PC-3 (cell line): Measurements from ENCODE around the gene ZNF189. TPM values are rescaled to one million over a fixed set of nuclear protein-coding genes. Genes with fewer than 3 reads are reported as not detected.

Experiments
- ATAC-seq: fragments of 200-7000 bp; cut with Tn5 transposase; 2 replicates; pipeline ENCODE4 v1.9.1; 2020; ENCODE audit warnings: mild to moderate bottlenecking, moderate library complexity
- BruUV-seq: library from RNA; stranded (reverse); fragments of 400-500 nt; replicated peaks from 2 replicates; lab custom pipeline; 2021; lab: Mats Ljungman, UMichigan
- CTCF ChIA-PET: fragments of 300-600 bp; sonication (Branson Sonifier 250); formaldehyde crosslinking; loops from one replicate; lab custom pipeline; 2022; ENCODE audit warnings: antibody characterized with exemption; lab: Charles Lee
- POLR2A ChIA-PET: fragments of 300-600 bp; sonication (Branson Sonifier 250); formaldehyde crosslinking; loops from one replicate; lab custom pipeline; 2022; ENCODE audit warnings: antibody characterized with exemption; ENCODE audit not compliant: unreplicated experiment; lab: Charles Lee
- DNase-seq: peaks from one replicate; pipeline ENCODE4 v3.0.0-alpha.2; 2015
- H2AFZ ChIP-seq: fragments of 300-600 bp; sonication (generic); 2 replicates; pipeline ENCODE4 v1.6.0; 2016; ENCODE audit warnings: antibody characterized with exemption, low read length
- H3F3A ChIP-seq: fragments of 300-600 bp; sonication (generic); one replicate; pipeline ENCODE4 v1.6.0; 2017; ENCODE audit warnings: antibody characterized with exemption, low read length, control low read depth, mild to moderate bottlenecking; ENCODE audit not compliant: unreplicated experiment
- H3K27ac ChIP-seq: fragments of 300-600 bp; sonication (generic); 2 replicates; pipeline ENCODE4 v1.5.1; 2016; ENCODE audit warnings: mild to moderate bottlenecking, low read length
- H3K27me3 ChIP-seq: fragments of 300-600 bp; sonication (generic); 2 replicates; pipeline ENCODE4 v1.6.1; 2016; ENCODE audit warnings: low read length, mixed read lengths
- H3K36me3 ChIP-seq: fragments of 300-600 bp; sonication (generic); 2 replicates; pipeline ENCODE4 v1.6.1; 2016; ENCODE audit warnings: low read depth, mixed run types, low read length, mixed read lengths
- H3K4me1 ChIP-seq: fragments of 300-600 bp; sonication (generic); 2 replicates; pipeline ENCODE4 v1.5.1; 2016; ENCODE audit warnings: low read length; ENCODE audit not compliant: insufficient read depth
- H3K4me2 ChIP-seq: fragments of 300-600 bp; sonication (generic); 2 replicates; pipeline ENCODE4 v1.6.0; 2016; ENCODE audit warnings: low read length
- H3K4me3 ChIP-seq: fragments of 300-600 bp; sonication (generic); 2 replicates; pipeline ENCODE4 v1.5.1; 2016; ENCODE audit warnings: mild to moderate bottlenecking, low read length, mixed read lengths
- H3K79me2 ChIP-seq: fragments of 300-600 bp; sonication (generic); 2 replicates; pipeline ENCODE4 v1.6.1; 2017; ENCODE audit warnings: low read length, mixed read lengths
- H3K9ac ChIP-seq: fragments of 300-600 bp; sonication (generic); 2 replicates; pipeline ENCODE4 v1.6.0; 2016; ENCODE audit warnings: mild to moderate bottlenecking, low read length
- H3K9me2 ChIP-seq: fragments of 300-600 bp; sonication (generic); replicated peaks from 2 replicates; pipeline ENCODE4 v1.6.1; 2016; ENCODE audit warnings: mixed run types, low read length, mixed read lengths
- H3K9me3 ChIP-seq: fragments of 300-600 bp; sonication (generic); 2 replicates; pipeline ENCODE4 v1.6.1; 2016; ENCODE audit warnings: low read length, mixed read lengths
- H4K20me1 ChIP-seq: fragments of 300-600 bp; sonication (generic); 2 replicates; pipeline ENCODE4 v1.6.1; 2016; ENCODE audit warnings: low read length, mixed read lengths
- CTCF ChIP-seq: fragments of 300-600 bp; sonication (generic); conservative IDR thresholded peaks from 2 replicates; pipeline ENCODE4 v1.5.1; 2017; ENCODE audit warnings: antibody characterized with exemption, low read depth, mild to moderate bottlenecking, low read length
- EZH2 ChIP-seq: fragments of 300-600 bp; sonication (generic); IDR thresholded peaks from one replicate; pipeline ENCODE4 v1.6.1; 2017; ENCODE audit warnings: antibody characterized with exemption, mild to moderate bottlenecking, low read length; ENCODE audit not compliant: unreplicated experiment
- EZH2phosphoT487 ChIP-seq: fragments of 300-600 bp; sonication (generic); IDR thresholded peaks from 2 replicates; pipeline ENCODE4 v1.6.1; 2018; ENCODE audit warnings: mild to moderate bottlenecking, antibody characterized with exemption, low read length, borderline replicate concordance
- intact Hi-C: fragments of 100-400 bp; cut with micrococcal nuclease; formaldehyde crosslinking; loops from 2 replicates; pipeline ENCODE4 v1.9.0; 2023
- total RNA-seq: library from RNA; depleted of rRNA; stranded (reverse); fragments of >200 nt; gene quantifications from 2 replicates; pipeline ENCODE4 v1.2.3, GENCODE V29; 2014

ZNF189 gene
- total RNA-seq, 1 experiment from 2014 or later = 4.5 TPM

GRCh38 chr9:101428909-101429308 lies 30.3 kb downstream of the ZNF189 start:
- no peaks in the 10 kb centered on the region for H3K9me3 ChIP-seq
- H3K4me3 ChIP-seq = no peak overlapping the region
- no peaks in the 10 kb centered on the region for H3K79me2 ChIP-seq
- intact Hi-C loops = no loop called here
- ATAC-seq (no peak), DNase-seq (no peak)
- H3K4me2 ChIP-seq = no peak overlapping the region
- BruUV-seq = no TSS peak
- H3K4me1 ChIP-seq = no peaks in the 10 kb centered on the region
- POLR2A ChIA-PET = no interaction called here
- no peaks in the 10 kb centered on the region for H3K36me3 ChIP-seq
- H3K27ac ChIP-seq = no peak overlapping the region
- CTCF ChIA-PET = no interaction called here
- no peaks in the 10 kb centered on the region for H4K20me1 ChIP-seq
- H3K9me2 ChIP-seq = no peaks in the 10 kb centered on the region
- H2AFZ ChIP-seq = no peak overlapping the region
- no peaks in the 10 kb centered on the region for H3F3A ChIP-seq
- no peaks in the 10 kb centered on the region for H3K27me3 ChIP-seq
- no peak for TF ChIP-seq EZH2
- TF ChIP-seq EZH2phosphoT487 = no peak
- TF ChIP-seq CTCF = no peak
- H3K9ac ChIP-seq = no peak overlapping the region

DNA sequence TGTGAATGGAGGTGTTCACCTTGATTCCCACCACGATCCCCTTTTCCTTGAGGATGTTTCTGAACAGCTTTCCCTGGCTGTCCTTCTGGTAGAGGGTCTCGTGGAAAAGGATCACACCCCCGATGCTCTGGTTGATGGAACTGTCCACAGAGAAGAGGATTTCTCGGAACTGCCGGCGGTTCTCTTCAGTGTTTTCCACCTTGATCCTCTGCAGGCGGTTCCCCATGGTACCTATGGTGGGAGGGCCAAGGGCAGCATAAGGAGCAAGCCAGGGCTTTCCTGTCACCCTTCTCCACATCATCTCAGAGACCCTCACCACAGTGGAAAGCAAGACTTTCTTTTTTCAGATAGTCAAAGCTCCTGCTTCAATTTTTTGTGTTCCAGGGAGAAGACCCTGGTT lies 31.1 kb downstream of the ZNF189 start:
- no peak for TF ChIP-seq EZH2
- no peak for TF ChIP-seq CTCF
- no peak for TF ChIP-seq EZH2phosphoT487
- ATAC-seq (no peak), DNase-seq (no peak)
- no peak overlapping the region for H3K4me2 ChIP-seq
- H3K4me1 ChIP-seq = no peaks in the 10 kb centered on the region
- intact Hi-C loops = no loop called here
- no peak overlapping the region for H2AFZ ChIP-seq
- H3F3A ChIP-seq = no peaks in the 10 kb centered on the region
- no peak overlapping the region for H3K9ac ChIP-seq
- no peaks in the 10 kb centered on the region for H3K79me2 ChIP-seq
- H3K9me2 ChIP-seq = no peaks in the 10 kb centered on the region
- no TSS peak for BruUV-seq
- no peaks in the 10 kb centered on the region for H3K9me3 ChIP-seq
- POLR2A ChIA-PET = no interaction called here
- no peak overlapping the region for H3K27ac ChIP-seq
- no peaks in the 10 kb centered on the region for H4K20me1 ChIP-seq
- CTCF ChIA-PET = no interaction called here
- no peaks in the 10 kb centered on the region; the same call in 1 of the 2 replicates for H3K27me3 ChIP-seq
- H3K36me3 ChIP-seq = no peaks in the 10 kb centered on the region
- no peak overlapping the region for H3K4me3 ChIP-seq

DNA sequence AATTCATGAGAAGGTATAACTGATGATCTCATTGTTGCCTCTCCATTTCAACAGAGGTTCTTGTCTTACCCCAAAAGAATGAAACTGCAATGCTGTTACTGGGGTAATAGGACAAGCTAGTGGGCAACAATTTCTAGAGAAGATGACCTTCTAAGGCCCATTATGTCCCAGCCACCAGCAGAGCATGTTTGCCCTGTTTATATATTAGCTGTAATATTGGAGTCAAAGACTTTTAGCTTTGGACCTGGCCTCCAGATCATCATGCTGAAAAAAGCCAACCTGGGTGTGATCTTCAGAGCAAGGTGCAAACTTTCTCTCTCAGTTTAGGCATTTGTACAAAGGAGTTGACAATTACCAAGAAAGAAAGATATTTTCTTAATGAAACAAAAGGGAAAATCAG lies 33.5 kb downstream of the ZNF189 start:
- Histone ChIP-seq H3K9ac (no peak overlapping the region), H3K27ac (no peak overlapping the region), H3K36me3 (no peaks in the 10 kb centered on the region), H3K4me1 (no peaks in the 10 kb centered on the region), H3K4me3 (no peak overlapping the region), H3K4me2 (no peak overlapping the region), H2AFZ (no peak overlapping the region), H3K9me2 (no peaks in the 10 kb centered on the region), H3K9me3 (no peaks in the 10 kb centered on the region), H3K27me3 (peaks cover 12% of the 10 kb centered on the region; the same call in 1 of the 2 replicates), H3K79me2 (no peaks in the 10 kb centered on the region), H3F3A (no peaks in the 10 kb centered on the region), H4K20me1 (no peaks in the 10 kb centered on the region)
- DNase-seq = no peak
- intact Hi-C loops = no loop called here
- TF ChIP-seq EZH2phosphoT487 (no peak), CTCF (no peak), EZH2 (no peak)
- ATAC-seq = no peak
- CTCF ChIA-PET = no interaction called here
- no TSS peak for BruUV-seq
- POLR2A ChIA-PET = no interaction called here
